Panc1 (cell line): ENCODE results near the gene PRAMEF9. TPM values are rescaled to one million over a fixed set of nuclear protein-coding genes. Genes with fewer than 3 reads are reported as not detected.
"Not testable (repeated sequence)": the region's sequence is repeated elsewhere in the genome, so short reads cannot be mapped to it uniquely, and the experiment has no call there.

ENCODE experiments used
- ATAC-seq: fragments of 200-7000 bp; cut with Tn5 transposase; 2 replicates; pipeline ENCODE4 v1.9.1; 2020; ENCODE audit warnings: mild to moderate bottlenecking, moderate library complexity
- Bru-seq: library from RNA; stranded (reverse); fragments of 400-500 nt; gene quantifications from one replicate; lab custom pipeline; 2021; lab: Mats Ljungman, UMichigan
- BruChase-seq, 2 experiments: library from RNA; stranded (reverse); fragments of 400-500 nt; gene quantifications; one replicate each; lab custom pipeline; 2021; lab: Mats Ljungman, UMichigan
- BruUV-seq: library from RNA; stranded (reverse); fragments of 400-500 nt; replicated peaks from 2 replicates; lab custom pipeline; 2021; lab: Mats Ljungman, UMichigan
- CTCF ChIA-PET: fragments of 300-600 bp; sonication (Branson Sonifier 250); formaldehyde crosslinking; loops from one replicate; lab custom pipeline; 2022; ENCODE audit warnings: antibody characterized with exemption; lab: Charles Lee
- POLR2A ChIA-PET: fragments of 300-600 bp; sonication (Branson Sonifier 250); formaldehyde crosslinking; loops from one replicate; lab custom pipeline; 2022; ENCODE audit warnings: antibody characterized with exemption; lab: Charles Lee
- DNase-seq: peaks from one replicate; pipeline ENCODE4 v3.0.0-alpha.2; 2010; ENCODE audit warnings: low read depth, low spot score
- H3K27ac ChIP-seq: 2 replicates; pipeline ENCODE4 v1.5.1; 2011; ENCODE audit warnings: mild to moderate bottlenecking, low read length, inconsistent platforms
- H3K27me3 ChIP-seq: fragments of 200-500 bp; sonication (Bioruptor generic); 2 replicates; pipeline ENCODE4 v1.6.0; 2014; ENCODE audit warnings: low read length, inconsistent platforms; ENCODE audit not compliant: control insufficient read depth, insufficient read depth
- H3K36me3 ChIP-seq: fragments of 200-500 bp; sonication (Bioruptor generic); 2 replicates; pipeline ENCODE4 v1.5.1; 2014; ENCODE audit warnings: inconsistent platforms, mild to moderate bottlenecking, low read length, moderate library complexity; ENCODE audit not compliant: control insufficient read depth, insufficient read depth
- H3K4me1 ChIP-seq: 2 replicates; pipeline ENCODE4 v1.5.1; 2011; ENCODE audit warnings: inconsistent platforms, mild to moderate bottlenecking, low read length, moderate library complexity; ENCODE audit not compliant: control insufficient read depth, insufficient read depth
- H3K4me3 ChIP-seq, 2 experiments: 2 replicates each; pipeline ENCODE4 v1.5.1; 2011 to 2012; ENCODE audit warnings: low read depth in 2 of 2, low read length in 2 of 2, mild to moderate bottlenecking in 2 of 2, inconsistent platforms in 1 of 2, moderate library complexity in 1 of 2
- H3K9me3 ChIP-seq: fragments of 200-500 bp; sonication (Bioruptor generic); 2 replicates; pipeline ENCODE4 v1.5.1; 2014; ENCODE audit warnings: low read depth, mild to moderate bottlenecking, inconsistent platforms, low read length, moderate library complexity; ENCODE audit not compliant: control insufficient read depth, insufficient read depth
- in situ Hi-C: cut with HindIII; loops from 2 replicates; pipeline ENCODE4 v1.10.0; 2016; ENCODE audit warnings: low sequenced_read_pairs, low pct_unique_long_range_greater_than_20kb
- intact Hi-C: fragments of 100-400 bp; cut with micrococcal nuclease; formaldehyde crosslinking; loops from one replicate; pipeline ENCODE4 v1.10.0; 2022; ENCODE audit not compliant: unreplicated experiment
- long read RNA-seq: library from polyadenylated mRNA; unstranded; transcript quantifications from one replicate; pipeline ENCODE4 v2.0.0, GENCODE V29; 2021; ENCODE audit not compliant: unreplicated experiment
- polyA plus RNA-seq: library from polyadenylated mRNA; unstranded; fragments of >200 nt; gene quantifications from one replicate; pipeline ENCODE4 v1.2.1, GENCODE V29; 2012; ENCODE audit warnings: missing spikeins; ENCODE audit not compliant: insufficient read length
- total RNA-seq: library from RNA; stranded (reverse); gene quantifications from one replicate; pipeline ENCODE4 v1.2.1, GENCODE V29; 2021; ENCODE audit not compliant: unreplicated experiment

PRAMEF9 gene
- total RNA-seq (not detected), Bru-seq, nascent RNA (not detected), BruChase-seq, experiment 1, labeled RNA remaining after a 2-hour chase (not detected), BruChase-seq, experiment 2, labeled RNA remaining after a 6-hour chase (not detected)
- polyA plus RNA-seq = not detected
- long read RNA-seq = 0 reads

- H3K9me3 ChIP-seq, CTCF ChIA-PET, H3K27ac ChIP-seq, POLR2A ChIA-PET, H3K36me3 ChIP-seq, H3K4me3 ChIP-seq, intact Hi-C loops, ATAC-seq, DNase-seq, BruUV-seq, H3K27me3 ChIP-seq, in situ Hi-C loops, H3K4me1 ChIP-seq: not testable (repeated sequence)
Measured at GRCh38 chr1:13171548-13171947, at the start of gene PRAMEF9. TSS of gene PRAMEF9 (plus strand) at chr1:13171848. CDS start at chr1:13175281, 3,433 bp downstream.

DNA sequence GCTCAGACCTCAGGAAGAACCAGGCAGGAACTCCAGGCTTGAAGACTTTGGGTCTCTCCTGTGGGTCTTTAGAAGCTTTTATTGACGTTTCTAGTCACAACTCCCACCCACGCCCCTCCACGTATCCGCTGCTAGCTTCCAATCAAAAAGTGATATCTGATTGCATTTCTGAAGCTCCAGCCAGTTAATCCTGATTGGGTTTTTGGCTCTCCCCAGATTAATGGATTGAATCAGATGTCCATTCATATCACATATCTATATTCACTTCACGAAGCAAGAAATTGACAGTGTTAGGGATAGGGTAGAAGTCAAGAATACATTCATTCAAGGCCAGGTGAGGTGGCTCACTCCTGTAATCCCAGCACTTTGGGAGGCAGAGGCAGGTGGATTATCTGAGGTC, 15.7 kb upstream of the PRAMEF9 start, which contains the start of gene PRAMEF26:
Gene PRAMEF26 (minus strand): TSS at position 101 of the 400 bp plus-strand sequence. CDS start 2,914 bp downstream, outside the sequence.
- intact Hi-C loops, ATAC-seq, H3K4me1 ChIP-seq, POLR2A ChIA-PET, H3K4me3 ChIP-seq, H3K27me3 ChIP-seq, H3K9me3 ChIP-seq, CTCF ChIA-PET, DNase-seq, BruUV-seq, H3K27ac ChIP-seq, H3K36me3 ChIP-seq, in situ Hi-C loops: not testable (repeated sequence)

GRCh38 chr1:13165531-13165930, 6.1 kb upstream of the PRAMEF9 start, which contains the start of gene HNRNPCL4:
TSS of gene HNRNPCL4 (minus strand) at chr1:13165631. CDS start at chr1:13165467, 164 bp downstream.
- CTCF ChIA-PET, ATAC-seq, H3K27ac ChIP-seq, intact Hi-C loops, BruUV-seq, POLR2A ChIA-PET, H3K4me3 ChIP-seq, H3K27me3 ChIP-seq, DNase-seq, in situ Hi-C loops, H3K9me3 ChIP-seq, H3K36me3 ChIP-seq, H3K4me1 ChIP-seq: not testable (repeated sequence)

DNA sequence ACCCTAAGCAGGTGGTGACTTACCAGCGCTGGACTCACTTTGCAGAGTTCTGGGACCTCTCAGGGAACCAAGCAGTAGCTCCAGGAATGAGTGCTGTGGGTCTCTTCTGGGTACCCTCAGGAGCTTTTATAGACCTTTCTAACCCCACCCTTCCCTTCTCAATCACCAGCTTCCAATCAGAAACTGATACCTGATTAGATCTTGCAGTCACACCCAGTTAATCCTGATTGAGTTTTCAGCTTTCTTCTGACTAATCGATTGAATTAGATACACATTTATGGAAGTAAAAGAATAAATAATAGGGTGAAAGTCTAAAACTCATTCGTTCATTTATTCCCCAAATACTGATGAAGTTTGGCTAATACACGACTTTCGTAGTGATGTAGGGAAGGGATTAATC, 29.7 kb downstream of the PRAMEF9 start, which contains the start of gene PRAMEF13:
Gene PRAMEF13 (minus strand): TSS at position 101 of the 400 bp plus-strand sequence. CDS start 1,820 bp downstream, outside the sequence.
- H3K4me3 ChIP-seq, CTCF ChIA-PET, BruUV-seq, ATAC-seq, H3K9me3 ChIP-seq, in situ Hi-C loops, H3K27me3 ChIP-seq, DNase-seq, intact Hi-C loops, POLR2A ChIA-PET, H3K36me3 ChIP-seq, H3K27ac ChIP-seq, H3K4me1 ChIP-seq: not testable (repeated sequence)

- BruUV-seq = not testable (repeated sequence)
Measured at GRCh38 chr1:13208712-13209111, 37.1 kb downstream of the PRAMEF9 start.

GRCh38 chr1:13216619-13217018, 45.0 kb downstream of the PRAMEF9 start:
- H3K4me3 ChIP-seq, BruUV-seq, intact Hi-C loops, H3K4me1 ChIP-seq, POLR2A ChIA-PET, DNase-seq, in situ Hi-C loops, H3K36me3 ChIP-seq, H3K27ac ChIP-seq, H3K27me3 ChIP-seq, H3K9me3 ChIP-seq, CTCF ChIA-PET, ATAC-seq: not testable (repeated sequence)

More at GRCh38 chr1:13208712-13209111, 37.1 kb downstream of the PRAMEF9 start:
- ATAC-seq, H3K27ac ChIP-seq, H3K9me3 ChIP-seq, in situ Hi-C loops, H3K4me3 ChIP-seq, H3K4me1 ChIP-seq, H3K36me3 ChIP-seq, CTCF ChIA-PET, POLR2A ChIA-PET, intact Hi-C loops, DNase-seq, H3K27me3 ChIP-seq: not testable (repeated sequence)

DNA sequence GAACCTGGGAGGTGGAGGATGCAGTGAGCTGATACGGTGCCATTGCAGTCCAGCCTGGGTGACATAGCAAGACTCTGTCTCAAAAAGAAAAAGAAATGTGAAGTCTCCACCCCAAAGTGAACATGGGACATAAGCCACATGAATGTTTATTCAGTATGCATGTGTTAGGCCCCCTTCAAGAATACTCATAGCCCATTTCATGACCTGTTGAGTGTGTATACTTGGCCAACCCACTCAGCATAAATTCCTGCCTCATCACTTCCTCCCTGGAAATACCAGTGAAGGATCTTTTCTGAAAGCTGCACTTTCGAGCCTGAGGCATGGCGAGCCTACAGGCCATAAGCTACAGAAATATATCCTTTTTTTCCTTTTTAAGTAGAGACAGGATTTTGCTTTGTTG, 47.6 kb downstream of the PRAMEF9 start:
- H3K27ac ChIP-seq, POLR2A ChIA-PET, CTCF ChIA-PET, H3K4me1 ChIP-seq, in situ Hi-C loops, ATAC-seq, DNase-seq, H3K4me3 ChIP-seq, H3K36me3 ChIP-seq, H3K9me3 ChIP-seq, BruUV-seq, H3K27me3 ChIP-seq, intact Hi-C loops: not testable (repeated sequence)
